Testis (tissue), 2 donors: Measurements from ENCODE around the gene MEMO1.

Experiments used
- POLR2A ChIP-seq: fragments of 450-650 bp; IDR thresholded peaks from one replicate; pipeline ENCODE4 v1.6.1; 2017; ENCODE audit warnings: antibody characterized with exemption, mild to moderate bottlenecking, moderate library complexity
- TF ChIP-seq, protein P1 (sequence below), 3 experiments: fragments of 450-650 bp in 2 of 3; fragments of 200-600 bp in 1 of 3; sonication (generic) in 1 of 3; IDR thresholded peaks; one replicate each; pipeline ENCODE4 v1.5.1; 2016 to 2019; ENCODE audit warnings: antibody characterized with exemption in 3 of 3, mild to moderate bottlenecking in 2 of 3, moderate library complexity in 1 of 3

DNA sequence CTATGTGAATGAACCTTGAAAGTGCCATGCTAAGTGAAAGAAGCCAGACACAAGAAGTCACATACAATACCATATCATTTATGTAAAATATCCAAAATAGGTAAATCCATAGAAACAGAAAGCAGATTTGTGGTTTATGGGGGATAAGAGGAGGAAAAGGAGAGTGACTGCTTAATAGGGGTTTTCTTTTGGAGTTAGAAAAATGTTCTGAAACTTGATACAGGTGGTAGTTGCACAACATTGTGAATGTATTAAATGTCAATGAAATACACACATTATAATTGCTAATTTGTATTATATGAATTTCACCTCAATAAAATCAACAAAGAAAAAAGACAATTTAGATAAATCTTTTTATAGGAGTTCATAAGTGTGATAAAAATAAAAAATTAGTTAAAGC, 37.1 kb downstream of the MEMO1 start:
- TF ChIP-seq POLR2A = no peak
- TF ChIP-seq, protein P1, sequence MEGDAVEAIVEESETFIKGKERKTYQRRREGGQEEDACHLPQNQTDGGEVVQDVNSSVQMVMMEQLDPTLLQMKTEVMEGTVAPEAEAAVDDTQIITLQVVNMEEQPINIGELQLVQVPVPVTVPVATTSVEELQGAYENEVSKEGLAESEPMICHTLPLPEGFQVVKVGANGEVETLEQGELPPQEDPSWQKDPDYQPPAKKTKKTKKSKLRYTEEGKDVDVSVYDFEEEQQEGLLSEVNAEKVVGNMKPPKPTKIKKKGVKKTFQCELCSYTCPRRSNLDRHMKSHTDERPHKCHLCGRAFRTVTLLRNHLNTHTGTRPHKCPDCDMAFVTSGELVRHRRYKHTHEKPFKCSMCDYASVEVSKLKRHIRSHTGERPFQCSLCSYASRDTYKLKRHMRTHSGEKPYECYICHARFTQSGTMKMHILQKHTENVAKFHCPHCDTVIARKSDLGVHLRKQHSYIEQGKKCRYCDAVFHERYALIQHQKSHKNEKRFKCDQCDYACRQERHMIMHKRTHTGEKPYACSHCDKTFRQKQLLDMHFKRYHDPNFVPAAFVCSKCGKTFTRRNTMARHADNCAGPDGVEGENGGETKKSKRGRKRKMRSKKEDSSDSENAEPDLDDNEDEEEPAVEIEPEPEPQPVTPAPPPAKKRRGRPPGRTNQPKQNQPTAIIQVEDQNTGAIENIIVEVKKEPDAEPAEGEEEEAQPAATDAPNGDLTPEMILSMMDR (IDR thresholded peaks at IDR 0.05) = no peak
